Measurements from ENCODE around the gene ABCA13.

GRCh38 chr7:48175019-48175418 is 3.8 kb downstream of the ABCA13 start:
- TF ChIP-seq CTCF (conservative IDR thresholded peaks at IDR 0.05) (no peak), EZH2 (IDR thresholded peaks at IDR 0.05; ENCODE audit: low read depth) (no peak)

Measured in PC-9 (cell line).